ENCODE measurements around the gene GPC6.

The GPC6 gene

GRCh38 chr13:94065741-94066140 is 839.1 kb downstream of the GPC6 start:
- Histone ChIP-seq H3K9ac (ENCODE audit: low read depth in 1 of 2, low read length in 2 of 2) (no peak overlapping the region), H3K36me3 (ENCODE audit: control insufficient read depth in 1 of 2, insufficient read depth in 2 of 2, low read length in 2 of 2) (no peaks in the 10 kb centered on the region), H3K27ac (ENCODE audit: low read depth, low read length) (no peak overlapping the region), H3K9me3 (ENCODE audit: control insufficient read depth in 1 of 2, low read length in 2 of 2) (no peaks in the 10 kb centered on the region), H3K4me3 (ENCODE audit: low read depth in 1 of 2, low read length in 2 of 2) (no peak overlapping the region), H3K4me1 (ENCODE audit: control insufficient read depth in 1 of 2, insufficient read depth in 2 of 2, low read length in 2 of 2) (no peaks in the 10 kb centered on the region), H3K27me3 (ENCODE audit: control insufficient read depth in 1 of 2, insufficient read depth in 2 of 2, low read length in 2 of 2) (no peaks in the 10 kb centered on the region)

GRCh38 chr13:94073007-94073744 is 846.6 kb downstream of the GPC6 start:
- Histone ChIP-seq H3K4me1 (ENCODE audit: control insufficient read depth in 1 of 2, insufficient read depth in 2 of 2, low read length in 2 of 2) (no peaks in the 10 kb centered on the region), H3K27ac (ENCODE audit: low read depth, low read length) (no peak overlapping the region), H3K9me3 (ENCODE audit: control insufficient read depth in 1 of 2, low read length in 2 of 2) (peaks cover 0 to 8% of the 10 kb centered on the region in 2 donors), H3K4me3 (ENCODE audit: low read depth in 1 of 2, low read length in 2 of 2) (no peak overlapping the region), H3K9ac (ENCODE audit: low read depth in 1 of 2, low read length in 2 of 2) (no peak overlapping the region), H3K27me3 (ENCODE audit: control insufficient read depth in 1 of 2, insufficient read depth in 2 of 2, low read length in 2 of 2) (no peaks in the 10 kb centered on the region), H3K36me3 (ENCODE audit: control insufficient read depth in 1 of 2, insufficient read depth in 2 of 2, low read length in 2 of 2) (no peaks in the 10 kb centered on the region)

- Histone ChIP-seq H3K27me3 (ENCODE audit: control insufficient read depth in 1 of 2, insufficient read depth in 2 of 2, low read length in 2 of 2) (no peaks in the 10 kb centered on the region), H3K27ac (ENCODE audit: low read depth, low read length) (no peak overlapping the region), H3K36me3 (ENCODE audit: control insufficient read depth in 1 of 2, insufficient read depth in 2 of 2, low read length in 2 of 2) (no peaks in the 10 kb centered on the region), H3K4me3 (ENCODE audit: low read depth in 1 of 2, low read length in 2 of 2) (no peak overlapping the region), H3K4me1 (ENCODE audit: control insufficient read depth in 1 of 2, insufficient read depth in 2 of 2, low read length in 2 of 2) (no peaks in the 10 kb centered on the region), H3K9ac (ENCODE audit: low read depth in 1 of 2, low read length in 2 of 2) (no peak overlapping the region), H3K9me3 (ENCODE audit: control insufficient read depth in 1 of 2, low read length in 2 of 2) (peaks cover 0 to 8% of the 10 kb centered on the region in 2 donors)
Measured at GRCh38 chr13:94079876-94080275, 853.3 kb downstream of the GPC6 start.

GRCh38 chr13:94080527-94080926 is 853.9 kb downstream of the GPC6 start:
- H3K9ac ChIP-seq (ENCODE audit: low read depth in 1 of 2, low read length in 2 of 2) = no peak overlapping the region
- H3K27ac ChIP-seq (ENCODE audit: low read depth, low read length) = no peak overlapping the region
- H3K4me1 ChIP-seq (ENCODE audit: control insufficient read depth in 1 of 2, insufficient read depth in 2 of 2, low read length in 2 of 2) = no peaks in the 10 kb centered on the region
- no peak overlapping the region for H3K4me3 ChIP-seq (ENCODE audit: low read depth in 1 of 2, low read length in 2 of 2)
- H3K27me3 ChIP-seq (ENCODE audit: control insufficient read depth in 1 of 2, insufficient read depth in 2 of 2, low read length in 2 of 2) = no peaks in the 10 kb centered on the region
- H3K9me3 ChIP-seq (ENCODE audit: control insufficient read depth in 1 of 2, low read length in 2 of 2) = peaks cover 0 to 8% of the 10 kb centered on the region in 2 donors
- H3K36me3 ChIP-seq (ENCODE audit: control insufficient read depth in 1 of 2, insufficient read depth in 2 of 2, low read length in 2 of 2) = no peaks in the 10 kb centered on the region

GRCh38 chr13:94087100-94087499 is 860.5 kb downstream of the GPC6 start:
- no peak overlapping the region for H3K9ac ChIP-seq (ENCODE audit: low read depth in 1 of 2, low read length in 2 of 2)
- no peaks in the 10 kb centered on the region for H3K4me1 ChIP-seq (ENCODE audit: control insufficient read depth in 1 of 2, insufficient read depth in 2 of 2, low read length in 2 of 2)
- H3K27ac ChIP-seq (ENCODE audit: low read depth, low read length) = no peak overlapping the region
- H3K4me3 ChIP-seq (ENCODE audit: low read depth in 1 of 2, low read length in 2 of 2) = no peak overlapping the region
- no peaks in the 10 kb centered on the region for H3K27me3 ChIP-seq (ENCODE audit: control insufficient read depth in 1 of 2, insufficient read depth in 2 of 2, low read length in 2 of 2)
- no peaks in the 10 kb centered on the region for H3K36me3 ChIP-seq (ENCODE audit: control insufficient read depth in 1 of 2, insufficient read depth in 2 of 2, low read length in 2 of 2)
- no peaks in the 10 kb centered on the region for H3K9me3 ChIP-seq (ENCODE audit: control insufficient read depth in 1 of 2, low read length in 2 of 2)

GRCh38 chr13:94088742-94089141 is 862.1 kb downstream of the GPC6 start:
- Histone ChIP-seq H3K4me1 (ENCODE audit: control insufficient read depth in 1 of 2, insufficient read depth in 2 of 2, low read length in 2 of 2) (no peaks in the 10 kb centered on the region), H3K27ac (ENCODE audit: low read depth, low read length) (no peak overlapping the region), H3K9me3 (ENCODE audit: control insufficient read depth in 1 of 2, low read length in 2 of 2) (no peaks in the 10 kb centered on the region), H3K4me3 (ENCODE audit: low read depth in 1 of 2, low read length in 2 of 2) (no peak overlapping the region), H3K36me3 (ENCODE audit: control insufficient read depth in 1 of 2, insufficient read depth in 2 of 2, low read length in 2 of 2) (no peaks in the 10 kb centered on the region), H3K9ac (ENCODE audit: low read depth in 1 of 2, low read length in 2 of 2) (no peak overlapping the region), H3K27me3 (ENCODE audit: control insufficient read depth in 1 of 2, insufficient read depth in 2 of 2, low read length in 2 of 2) (no peaks in the 10 kb centered on the region)

- H3K4me3 ChIP-seq (ENCODE audit: low read depth in 1 of 2, low read length in 2 of 2) = no peak overlapping the region
- H3K9me3 ChIP-seq (ENCODE audit: control insufficient read depth in 1 of 2, low read length in 2 of 2) = no peaks in the 10 kb centered on the region
- no peak overlapping the region for H3K9ac ChIP-seq (ENCODE audit: low read depth in 1 of 2, low read length in 2 of 2)
- H3K36me3 ChIP-seq (ENCODE audit: control insufficient read depth in 1 of 2, insufficient read depth in 2 of 2, low read length in 2 of 2) = no peaks in the 10 kb centered on the region
- H3K4me1 ChIP-seq (ENCODE audit: control insufficient read depth in 1 of 2, insufficient read depth in 2 of 2, low read length in 2 of 2) = no peaks in the 10 kb centered on the region
- no peaks in the 10 kb centered on the region for H3K27me3 ChIP-seq (ENCODE audit: control insufficient read depth in 1 of 2, insufficient read depth in 2 of 2, low read length in 2 of 2)
- H3K27ac ChIP-seq (ENCODE audit: low read depth, low read length) = no peak overlapping the region
Measured at GRCh38 chr13:94090773-94091480, 864.3 kb downstream of the GPC6 start.

- no peaks in the 10 kb centered on the region for H3K36me3 ChIP-seq (ENCODE audit: control insufficient read depth in 1 of 2, insufficient read depth in 2 of 2, low read length in 2 of 2)
- H3K4me1 ChIP-seq (ENCODE audit: control insufficient read depth in 1 of 2, insufficient read depth in 2 of 2, low read length in 2 of 2) = no peaks in the 10 kb centered on the region
- no peak overlapping the region for H3K4me3 ChIP-seq (ENCODE audit: low read depth in 1 of 2, low read length in 2 of 2)
- no peak overlapping the region for H3K27ac ChIP-seq (ENCODE audit: low read depth, low read length)
- H3K9me3 ChIP-seq (ENCODE audit: control insufficient read depth in 1 of 2, low read length in 2 of 2) = no peaks in the 10 kb centered on the region
- no peak overlapping the region for H3K9ac ChIP-seq (ENCODE audit: low read depth in 1 of 2, low read length in 2 of 2)
- no peaks in the 10 kb centered on the region for H3K27me3 ChIP-seq (ENCODE audit: control insufficient read depth in 1 of 2, insufficient read depth in 2 of 2, low read length in 2 of 2)
Measured at GRCh38 chr13:94093652-94094315, 867.2 kb downstream of the GPC6 start.

- H3K9me3 ChIP-seq (ENCODE audit: control insufficient read depth in 1 of 2, low read length in 2 of 2) = no peaks in the 10 kb centered on the region
- no peaks in the 10 kb centered on the region for H3K36me3 ChIP-seq (ENCODE audit: control insufficient read depth in 1 of 2, insufficient read depth in 2 of 2, low read length in 2 of 2)
- no peak overlapping the region for H3K4me3 ChIP-seq (ENCODE audit: low read depth in 1 of 2, low read length in 2 of 2)
- H3K27me3 ChIP-seq (ENCODE audit: control insufficient read depth in 1 of 2, insufficient read depth in 2 of 2, low read length in 2 of 2) = no peaks in the 10 kb centered on the region
- no peaks in the 10 kb centered on the region for H3K4me1 ChIP-seq (ENCODE audit: control insufficient read depth in 1 of 2, insufficient read depth in 2 of 2, low read length in 2 of 2)
- no peak overlapping the region for H3K9ac ChIP-seq (ENCODE audit: low read depth in 1 of 2, low read length in 2 of 2)
- no peak overlapping the region for H3K27ac ChIP-seq (ENCODE audit: low read depth, low read length)
Measured at GRCh38 chr13:94109715-94110374, 883.2 kb downstream of the GPC6 start.

GRCh38 chr13:94112227-94112626 is 885.6 kb downstream of the GPC6 start:
- Histone ChIP-seq H3K27ac (ENCODE audit: low read depth, low read length) (no peak overlapping the region), H3K27me3 (ENCODE audit: control insufficient read depth in 1 of 2, insufficient read depth in 2 of 2, low read length in 2 of 2) (no peaks in the 10 kb centered on the region), H3K36me3 (ENCODE audit: control insufficient read depth in 1 of 2, insufficient read depth in 2 of 2, low read length in 2 of 2) (no peaks in the 10 kb centered on the region), H3K4me3 (ENCODE audit: low read depth in 1 of 2, low read length in 2 of 2) (no peak overlapping the region), H3K4me1 (ENCODE audit: control insufficient read depth in 1 of 2, insufficient read depth in 2 of 2, low read length in 2 of 2) (no peaks in the 10 kb centered on the region), H3K9me3 (ENCODE audit: control insufficient read depth in 1 of 2, low read length in 2 of 2) (no peaks in the 10 kb centered on the region), H3K9ac (ENCODE audit: low read depth in 1 of 2, low read length in 2 of 2) (no peak overlapping the region)

Data from duodenal mucosa (tissue), 2 donors.